Mammary epithelial cell (primary cell): ENCODE data around the gene SIGLEC9.

ENCODE experiments used
- EZH2 ChIP-seq: IDR thresholded peaks from 2 replicates; pipeline ENCODE4 v1.6.1; 2012; ENCODE audit warnings: low read length, inconsistent platforms, borderline replicate concordance
- TF ChIP-seq, protein P1 (sequence below), 2 donors: IDR thresholded peaks in 1 of 2; conservative IDR thresholded peaks in 1 of 2; 2 replicates each; pipeline ENCODE4 v1.5.1; 2011 to 2012; ENCODE audit warnings: inconsistent platforms in 2 of 2, low read length in 2 of 2, mild to moderate bottlenecking in 2 of 2, control low read depth in 1 of 2, low read depth in 1 of 2; ENCODE audit not compliant: insufficient read depth in 1 of 2; ENCODE audit errors: extremely low read depth in 1 of 2

DNA sequence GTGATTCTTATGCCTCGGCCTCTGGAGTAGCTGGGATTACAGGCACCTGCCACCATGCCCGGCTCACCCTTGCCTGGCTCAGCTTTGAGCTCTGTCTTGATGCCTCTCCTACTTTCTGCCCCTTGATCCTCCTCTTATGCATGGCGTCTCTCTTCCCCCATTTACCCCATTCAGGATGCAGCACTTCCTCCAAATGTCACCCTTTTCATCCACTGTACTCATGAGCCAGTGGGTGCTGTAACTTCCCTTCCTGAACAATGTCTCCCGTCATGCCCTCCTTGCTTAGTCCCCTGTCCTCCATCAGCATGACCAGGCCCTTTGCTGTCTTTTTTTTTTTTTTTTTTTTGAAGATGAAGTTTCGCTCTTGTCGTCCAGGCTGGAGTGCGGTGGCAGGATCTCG is 3.4 kb upstream of the SIGLEC9 start:
- TF ChIP-seq, protein P1, sequence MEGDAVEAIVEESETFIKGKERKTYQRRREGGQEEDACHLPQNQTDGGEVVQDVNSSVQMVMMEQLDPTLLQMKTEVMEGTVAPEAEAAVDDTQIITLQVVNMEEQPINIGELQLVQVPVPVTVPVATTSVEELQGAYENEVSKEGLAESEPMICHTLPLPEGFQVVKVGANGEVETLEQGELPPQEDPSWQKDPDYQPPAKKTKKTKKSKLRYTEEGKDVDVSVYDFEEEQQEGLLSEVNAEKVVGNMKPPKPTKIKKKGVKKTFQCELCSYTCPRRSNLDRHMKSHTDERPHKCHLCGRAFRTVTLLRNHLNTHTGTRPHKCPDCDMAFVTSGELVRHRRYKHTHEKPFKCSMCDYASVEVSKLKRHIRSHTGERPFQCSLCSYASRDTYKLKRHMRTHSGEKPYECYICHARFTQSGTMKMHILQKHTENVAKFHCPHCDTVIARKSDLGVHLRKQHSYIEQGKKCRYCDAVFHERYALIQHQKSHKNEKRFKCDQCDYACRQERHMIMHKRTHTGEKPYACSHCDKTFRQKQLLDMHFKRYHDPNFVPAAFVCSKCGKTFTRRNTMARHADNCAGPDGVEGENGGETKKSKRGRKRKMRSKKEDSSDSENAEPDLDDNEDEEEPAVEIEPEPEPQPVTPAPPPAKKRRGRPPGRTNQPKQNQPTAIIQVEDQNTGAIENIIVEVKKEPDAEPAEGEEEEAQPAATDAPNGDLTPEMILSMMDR (conservative IDR thresholded peaks at IDR 0.05 in 1 of 2, IDR thresholded peaks at IDR 0.05 in 1 of 2; ENCODE audit: extremely low read depth in 1 of 2, insufficient read depth in 1 of 2, low read depth in 1 of 2, low read length in 2 of 2): no peak
- TF ChIP-seq EZH2: no peak
